NB4 (cell line): ENCODE results near the gene HDAC9.

Source experiments
- POLR2A ChIP-seq: IDR thresholded peaks from 2 replicates; pipeline ENCODE4 v1.6.1; 2011; ENCODE audit warnings: mild to moderate bottlenecking; ENCODE audit not compliant: insufficient read length; ENCODE audit errors: extremely low read depth
- TF ChIP-seq, protein P1 (sequence below): IDR thresholded peaks from one replicate; pipeline ENCODE4 v1.5.1; 2012; ENCODE audit warnings: low read depth, low read length

- no peak for TF ChIP-seq POLR2A
- TF ChIP-seq, protein P1, sequence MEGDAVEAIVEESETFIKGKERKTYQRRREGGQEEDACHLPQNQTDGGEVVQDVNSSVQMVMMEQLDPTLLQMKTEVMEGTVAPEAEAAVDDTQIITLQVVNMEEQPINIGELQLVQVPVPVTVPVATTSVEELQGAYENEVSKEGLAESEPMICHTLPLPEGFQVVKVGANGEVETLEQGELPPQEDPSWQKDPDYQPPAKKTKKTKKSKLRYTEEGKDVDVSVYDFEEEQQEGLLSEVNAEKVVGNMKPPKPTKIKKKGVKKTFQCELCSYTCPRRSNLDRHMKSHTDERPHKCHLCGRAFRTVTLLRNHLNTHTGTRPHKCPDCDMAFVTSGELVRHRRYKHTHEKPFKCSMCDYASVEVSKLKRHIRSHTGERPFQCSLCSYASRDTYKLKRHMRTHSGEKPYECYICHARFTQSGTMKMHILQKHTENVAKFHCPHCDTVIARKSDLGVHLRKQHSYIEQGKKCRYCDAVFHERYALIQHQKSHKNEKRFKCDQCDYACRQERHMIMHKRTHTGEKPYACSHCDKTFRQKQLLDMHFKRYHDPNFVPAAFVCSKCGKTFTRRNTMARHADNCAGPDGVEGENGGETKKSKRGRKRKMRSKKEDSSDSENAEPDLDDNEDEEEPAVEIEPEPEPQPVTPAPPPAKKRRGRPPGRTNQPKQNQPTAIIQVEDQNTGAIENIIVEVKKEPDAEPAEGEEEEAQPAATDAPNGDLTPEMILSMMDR: no peak
These were observed 376.8 kb downstream of the HDAC9 start for GRCh38 chr7:18872344-18872743.
